ENCODE results near the gene TMEM62. TPM values are rescaled to one million over a fixed set of nuclear protein-coding genes. Genes with fewer than 3 reads are reported as not detected.
"Not testable (repeated sequence)": the region's sequence is repeated elsewhere in the genome, so short reads cannot be mapped to it uniquely, and the experiment has no call there.

TMEM62 gene
- total RNA-seq, 1 experiment from 2014 or later, result 22.0 TPM

GRCh38 chr15:43196760-43197548 lies 63.6 kb downstream of the TMEM62 start:
- in situ Hi-C loops (cut with HindIII; ENCODE audit: low pct_unique_long_range_greater_than_20kb, low sequenced_read_pairs), result no loop called here
- no peak for DNase-seq (ENCODE audit: low read depth, low spot score)

DNA sequence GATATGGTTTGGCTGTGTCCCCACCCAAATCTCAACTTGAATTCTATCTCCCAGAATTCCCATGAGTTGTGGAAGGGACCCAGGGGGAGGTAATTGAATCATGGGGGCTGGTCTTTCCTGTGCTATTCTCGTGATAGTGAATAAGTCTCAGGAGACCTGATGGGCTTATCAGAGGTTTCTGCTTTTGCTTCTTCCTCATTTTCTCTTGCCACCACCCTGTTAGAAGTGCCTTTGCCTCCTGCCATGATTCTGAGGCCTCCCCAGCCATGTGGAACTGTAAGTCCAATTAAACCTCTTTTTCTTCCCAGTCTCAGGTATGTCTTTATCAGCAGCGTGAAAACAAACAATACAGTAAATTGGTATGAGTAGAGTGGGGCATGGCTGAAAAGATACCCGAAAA lies 64.4 kb downstream of the TMEM62 start:
- in situ Hi-C loops (cut with HindIII; ENCODE audit: low pct_unique_long_range_greater_than_20kb, low sequenced_read_pairs); DNase-seq (ENCODE audit: low read depth, low spot score): not testable (repeated sequence)

GRCh38 chr15:43198556-43198955 lies 65.2 kb downstream of the TMEM62 start:
- in situ Hi-C loops (cut with HindIII; ENCODE audit: low pct_unique_long_range_greater_than_20kb, low sequenced_read_pairs), result not testable (repeated sequence)

GRCh38 chr15:43198992-43199391 lies 65.6 kb downstream of the TMEM62 start:
- in situ Hi-C loops (cut with HindIII; ENCODE audit: low pct_unique_long_range_greater_than_20kb, low sequenced_read_pairs), result no loop called here
- DNase-seq (ENCODE audit: low read depth, low spot score), result no peak

More at GRCh38 chr15:43198556-43198955, 65.2 kb downstream of the TMEM62 start:
- not testable (repeated sequence) for DNase-seq (ENCODE audit: low read depth, low spot score)

- in situ Hi-C loops (cut with HindIII; ENCODE audit: low pct_unique_long_range_greater_than_20kb, low sequenced_read_pairs), result no loop called here
- no peak for DNase-seq (ENCODE audit: low read depth, low spot score)
These were observed 66.6 kb downstream of the TMEM62 start for GRCh38 chr15:43199945-43200488.

GRCh38 chr15:43204016-43204901 lies 70.9 kb downstream of the TMEM62 start:
- DNase-seq (ENCODE audit: low read depth, low spot score), result peak; percentile 73
- in situ Hi-C loops (cut with HindIII; ENCODE audit: low pct_unique_long_range_greater_than_20kb, low sequenced_read_pairs), result no loop called here

DNA sequence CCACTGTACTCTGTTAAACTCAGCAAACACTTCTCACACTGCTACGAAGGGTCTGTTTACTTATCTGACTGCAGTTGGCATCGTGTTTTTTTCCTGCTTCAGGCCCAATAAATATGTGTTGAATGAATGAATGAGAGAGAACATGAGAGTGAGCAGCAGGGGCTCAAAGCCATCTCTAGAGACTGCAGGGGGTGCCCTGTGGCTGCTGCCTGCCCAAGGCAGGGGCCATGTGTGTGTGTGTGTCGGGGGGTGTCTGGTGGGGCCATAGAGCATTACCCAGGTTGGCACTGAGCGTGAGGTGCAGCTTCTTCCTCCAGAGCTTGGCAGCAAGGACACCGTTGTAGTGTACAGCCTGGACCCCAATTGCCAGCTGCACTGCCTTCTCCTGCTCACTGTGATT lies 72.7 kb downstream of the TMEM62 start:
- in situ Hi-C loops (cut with HindIII; ENCODE audit: low pct_unique_long_range_greater_than_20kb, low sequenced_read_pairs), result no loop called here
- no peak for DNase-seq (ENCODE audit: low read depth, low spot score)

- no peak for DNase-seq (ENCODE audit: low read depth, low spot score)
- in situ Hi-C loops (cut with HindIII; ENCODE audit: low pct_unique_long_range_greater_than_20kb, low sequenced_read_pairs), result no loop called here
These were observed 73.6 kb downstream of the TMEM62 start for GRCh38 chr15:43207024-43207423.

DNA sequence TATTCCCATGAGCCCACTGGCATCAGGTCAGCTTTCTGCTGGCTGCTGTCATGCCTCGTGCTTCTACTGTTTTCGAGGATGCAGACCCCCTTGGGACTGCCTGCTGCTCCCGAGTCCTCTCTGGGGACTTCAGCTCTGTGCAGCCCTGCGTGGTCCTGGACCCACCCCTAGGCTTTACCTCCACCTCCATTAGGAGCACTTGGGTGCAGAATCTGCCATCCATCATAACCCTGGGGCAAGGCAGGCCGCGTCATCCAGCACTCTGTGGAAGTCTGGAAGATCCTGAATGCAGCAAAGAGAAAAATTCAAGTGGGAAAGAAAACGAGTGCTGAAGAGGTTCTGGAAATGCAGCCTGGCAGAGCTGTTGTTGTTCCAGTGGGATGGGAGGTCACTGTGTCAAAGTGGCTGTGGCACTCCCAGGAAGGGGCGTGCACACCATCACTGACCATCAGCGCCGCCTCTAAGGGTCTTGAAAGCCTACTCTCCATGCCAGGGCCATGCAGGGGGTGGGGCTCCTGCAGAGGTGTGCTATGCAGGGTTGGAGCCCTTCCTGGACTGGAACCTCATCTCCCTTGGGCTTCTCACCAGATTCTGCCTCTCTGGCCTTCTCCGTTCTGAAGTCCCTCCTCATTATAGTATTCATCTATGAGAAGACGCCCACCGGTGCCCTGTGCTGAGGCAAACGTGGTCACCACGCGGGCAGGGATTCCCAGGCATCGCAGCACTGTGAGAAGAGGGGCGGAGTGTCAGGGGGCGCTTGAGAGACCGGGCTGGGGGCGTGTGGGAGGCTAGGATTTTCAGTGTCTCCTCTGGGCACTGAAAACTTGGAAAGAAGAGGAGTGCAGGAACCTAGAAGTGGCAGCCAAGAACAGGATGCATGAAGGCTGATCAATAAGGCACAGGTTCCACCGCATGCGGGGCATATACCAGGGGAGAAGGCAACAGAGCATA lies 74.9 kb downstream of the TMEM62 start:
- in situ Hi-C loops (cut with HindIII; ENCODE audit: low pct_unique_long_range_greater_than_20kb, low sequenced_read_pairs), result no loop called here

DNA sequence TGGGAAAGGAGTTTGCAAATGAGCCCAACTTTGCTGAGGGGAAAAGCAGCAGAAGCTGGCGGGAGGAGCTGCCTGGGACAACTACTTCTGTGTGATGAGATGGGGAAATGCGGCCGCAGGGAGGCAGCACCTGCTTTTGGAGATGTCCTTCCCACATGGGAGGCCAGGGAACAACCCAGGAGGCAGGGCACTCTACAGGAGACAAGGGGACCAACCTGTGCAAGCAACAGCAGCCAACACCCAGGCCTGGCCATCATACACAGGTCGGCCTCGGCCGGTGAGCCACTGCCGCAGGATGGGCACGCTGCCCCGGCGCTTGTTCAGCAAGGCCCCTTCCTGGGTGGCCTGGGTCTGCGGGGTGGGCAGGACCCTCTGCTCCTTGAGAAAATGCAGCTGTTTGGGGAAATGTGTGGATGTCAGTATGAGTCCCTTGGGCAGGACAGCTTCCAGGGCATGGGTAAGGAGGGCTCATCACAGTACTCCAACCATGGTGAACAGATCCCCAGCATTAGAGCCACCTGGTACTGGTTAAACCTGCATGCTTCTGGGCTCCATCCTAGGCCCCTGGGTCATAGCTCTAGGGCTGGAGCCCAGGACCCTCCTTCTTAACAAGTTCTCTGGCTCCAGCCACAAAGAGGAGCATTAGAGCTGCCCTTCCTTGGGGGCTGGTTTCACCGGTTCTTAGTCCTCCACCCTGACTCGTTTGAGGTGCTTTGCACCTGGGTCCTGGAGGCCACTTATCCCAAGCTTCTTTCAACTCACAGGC lies 75.9 kb downstream of the TMEM62 start:
- peak; percentile 51 for DNase-seq (ENCODE audit: low read depth, low spot score)
- in situ Hi-C loops (cut with HindIII; ENCODE audit: low pct_unique_long_range_greater_than_20kb, low sequenced_read_pairs), result no loop called here

More for the DNA sequence above, 74.9 kb downstream of the TMEM62 start:
- no peak for DNase-seq (ENCODE audit: low read depth, low spot score)

DNA sequence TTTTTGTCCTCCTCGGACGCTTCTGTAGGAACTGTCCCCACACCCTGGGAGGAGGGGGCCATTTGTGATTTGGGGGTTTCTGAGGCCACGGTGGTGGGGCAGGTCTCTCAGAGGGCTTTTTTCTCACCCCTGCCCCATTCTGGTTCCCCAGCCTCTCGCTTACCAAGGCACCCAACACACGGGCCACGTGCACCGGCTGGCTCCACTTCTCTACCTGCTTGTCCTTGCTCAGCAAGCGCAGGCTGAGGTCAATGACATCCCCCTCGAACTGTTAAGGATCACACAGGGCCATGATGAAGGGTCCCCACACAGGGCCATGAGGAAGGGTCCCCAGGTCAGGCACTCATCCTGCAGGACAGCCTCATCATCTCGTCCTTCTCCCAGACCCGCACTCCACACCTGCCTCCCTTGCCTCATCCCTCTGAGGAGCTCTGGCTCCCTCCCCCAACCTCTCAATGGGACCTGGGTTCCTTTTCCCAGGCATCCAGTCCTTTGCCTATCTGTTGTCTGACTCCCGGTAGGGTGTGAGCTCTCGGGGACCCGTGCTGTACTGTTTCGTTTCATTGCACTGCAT lies 76.9 kb downstream of the TMEM62 start:
- DNase-seq (ENCODE audit: low read depth, low spot score), result no peak
- in situ Hi-C loops (cut with HindIII; ENCODE audit: low pct_unique_long_range_greater_than_20kb, low sequenced_read_pairs), result no loop called here

DNA sequence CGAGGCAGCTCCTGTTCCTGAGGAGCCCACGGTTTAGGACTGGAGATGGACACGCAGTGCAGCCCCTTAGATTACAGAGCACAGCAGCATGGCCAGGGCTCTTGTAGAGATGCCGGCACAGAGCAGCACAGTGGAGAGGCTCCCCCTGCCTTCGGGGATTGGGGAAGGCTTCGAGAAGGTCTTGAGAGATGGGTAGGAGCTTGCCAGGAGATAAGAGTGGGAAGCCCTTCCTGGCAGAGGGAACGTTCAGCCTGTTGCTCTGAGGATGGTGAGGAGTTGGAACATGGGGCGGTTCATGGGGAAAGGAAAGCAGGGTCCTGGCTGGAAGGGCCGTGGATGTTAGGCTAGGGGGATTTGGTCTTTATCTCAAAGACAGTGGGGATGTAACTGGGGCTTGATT lies 77.4 kb downstream of the TMEM62 start:
- in situ Hi-C loops (cut with HindIII; ENCODE audit: low pct_unique_long_range_greater_than_20kb, low sequenced_read_pairs), result no loop called here
- DNase-seq (ENCODE audit: low read depth, low spot score), result no peak

- in situ Hi-C loops (cut with HindIII; ENCODE audit: low pct_unique_long_range_greater_than_20kb, low sequenced_read_pairs), result no loop called here
- no peak for DNase-seq (ENCODE audit: low read depth, low spot score)
These were observed 77.9 kb downstream of the TMEM62 start for GRCh38 chr15:43211224-43211735.

DNA sequence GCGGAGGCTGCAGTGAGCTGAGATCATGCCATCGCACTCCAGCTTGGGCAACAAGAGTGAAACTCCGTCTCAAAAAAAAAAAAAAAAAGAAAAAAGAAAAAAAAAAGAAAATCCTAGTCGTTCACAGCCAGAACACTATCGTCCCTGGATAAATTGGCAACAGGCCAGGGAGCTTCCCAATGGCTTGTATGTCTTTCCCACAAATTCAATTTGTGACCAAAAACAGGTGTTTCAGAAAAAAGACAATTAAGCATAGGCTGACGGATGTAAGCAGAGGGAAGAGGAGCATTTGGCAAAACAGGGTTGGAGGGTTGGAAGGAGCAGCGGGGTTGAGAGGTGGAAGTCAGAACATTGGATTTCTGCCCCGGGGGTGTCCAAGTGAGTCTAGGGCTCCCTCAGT lies 78.9 kb downstream of the TMEM62 start:
- DNase-seq (ENCODE audit: low read depth, low spot score), result no peak
- in situ Hi-C loops (cut with HindIII; ENCODE audit: low pct_unique_long_range_greater_than_20kb, low sequenced_read_pairs), result no loop called here

- in situ Hi-C loops (cut with HindIII; ENCODE audit: low pct_unique_long_range_greater_than_20kb, low sequenced_read_pairs), result no loop called here
- DNase-seq (ENCODE audit: low read depth, low spot score), result no peak
These were observed 79.6 kb downstream of the TMEM62 start for GRCh38 chr15:43212951-43213350.

DNA sequence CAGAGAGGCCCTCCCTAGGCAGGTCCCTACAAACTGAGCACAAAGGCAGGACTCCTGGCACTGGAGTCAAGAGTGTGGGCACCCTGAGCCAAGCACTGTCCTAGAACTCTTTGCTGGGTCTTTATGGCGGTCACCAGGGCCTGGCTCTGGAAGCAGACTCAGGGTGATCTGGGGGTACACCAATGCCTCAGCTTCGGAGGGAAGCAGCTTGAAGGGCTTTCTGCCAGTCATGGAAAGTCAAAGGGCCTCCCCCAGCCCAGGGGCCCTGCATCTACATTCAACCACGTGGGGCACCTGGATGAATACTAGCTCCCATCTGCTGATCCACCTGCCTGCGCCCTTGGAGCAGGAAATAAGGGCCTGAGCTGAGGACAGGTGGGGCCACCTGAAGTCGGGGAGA lies 80.1 kb downstream of the TMEM62 start:
- in situ Hi-C loops (cut with HindIII; ENCODE audit: low pct_unique_long_range_greater_than_20kb, low sequenced_read_pairs), result no loop called here
- no peak for DNase-seq (ENCODE audit: low read depth, low spot score)

All from SK-MEL-5 (cell line).